ENCODE results near the gene L3MBTL1.

L3MBTL1 gene

DNA sequence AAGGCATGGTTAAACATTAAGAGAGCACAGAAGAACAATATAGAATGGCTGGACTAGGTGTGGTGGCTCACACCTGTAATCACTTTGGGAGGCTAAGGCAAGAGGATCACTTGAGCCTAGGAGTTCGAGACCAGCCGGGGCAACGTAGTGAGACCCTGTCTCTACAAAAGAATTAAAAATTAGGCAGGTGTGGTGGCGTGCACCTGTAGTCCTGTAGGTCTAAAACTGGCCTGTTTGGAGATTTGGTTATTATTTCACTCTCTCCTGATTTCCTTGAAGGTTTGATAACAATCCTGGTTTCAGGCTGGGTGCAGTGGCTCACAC lies 34.2 kb upstream of the L3MBTL1 start:
- Histone ChIP-seq H3K9me2 (replicated peaks; ENCODE audit: insufficient read depth, low read length) (no peaks in the 10 kb centered on the region), H3K4me1 (ENCODE audit: low read length) (no peaks in the 10 kb centered on the region), H4K20me1 (ENCODE audit: insufficient read depth, low read length) (no peaks in the 10 kb centered on the region), H3K4me3 (ENCODE audit: low read length) (no peak overlapping the region), H3K27ac (ENCODE audit: low read length) (no peak overlapping the region), H2AFZ (ENCODE audit: low read length) (no peak overlapping the region), H3K9me3 (replicated peaks; ENCODE audit: insufficient read depth, low read length) (no peaks in the 10 kb centered on the region), H3F3A (ENCODE audit: insufficient read depth, low read length) (0 out of 2 replicates have a peak, but pooled peaks cover 2% of the 10 kb centered on the region), H3K36me3 (replicated peaks; ENCODE audit: insufficient read depth, low read length) (no peaks in the 10 kb centered on the region), H3K9ac (ENCODE audit: low read length) (no peak overlapping the region), H3K27me3 (replicated peaks; ENCODE audit: insufficient read depth, low read length) (no peaks in the 10 kb centered on the region), H3K79me2 (ENCODE audit: low read length) (no peaks in the 10 kb centered on the region), H3K4me2 (ENCODE audit: low read depth, low read length) (no peak overlapping the region)
- DNase-seq = no peak
- TF ChIP-seq, protein P1, sequence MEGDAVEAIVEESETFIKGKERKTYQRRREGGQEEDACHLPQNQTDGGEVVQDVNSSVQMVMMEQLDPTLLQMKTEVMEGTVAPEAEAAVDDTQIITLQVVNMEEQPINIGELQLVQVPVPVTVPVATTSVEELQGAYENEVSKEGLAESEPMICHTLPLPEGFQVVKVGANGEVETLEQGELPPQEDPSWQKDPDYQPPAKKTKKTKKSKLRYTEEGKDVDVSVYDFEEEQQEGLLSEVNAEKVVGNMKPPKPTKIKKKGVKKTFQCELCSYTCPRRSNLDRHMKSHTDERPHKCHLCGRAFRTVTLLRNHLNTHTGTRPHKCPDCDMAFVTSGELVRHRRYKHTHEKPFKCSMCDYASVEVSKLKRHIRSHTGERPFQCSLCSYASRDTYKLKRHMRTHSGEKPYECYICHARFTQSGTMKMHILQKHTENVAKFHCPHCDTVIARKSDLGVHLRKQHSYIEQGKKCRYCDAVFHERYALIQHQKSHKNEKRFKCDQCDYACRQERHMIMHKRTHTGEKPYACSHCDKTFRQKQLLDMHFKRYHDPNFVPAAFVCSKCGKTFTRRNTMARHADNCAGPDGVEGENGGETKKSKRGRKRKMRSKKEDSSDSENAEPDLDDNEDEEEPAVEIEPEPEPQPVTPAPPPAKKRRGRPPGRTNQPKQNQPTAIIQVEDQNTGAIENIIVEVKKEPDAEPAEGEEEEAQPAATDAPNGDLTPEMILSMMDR (IDR thresholded peaks at IDR 0.05; ENCODE audit: low read length) = no peak

DNA sequence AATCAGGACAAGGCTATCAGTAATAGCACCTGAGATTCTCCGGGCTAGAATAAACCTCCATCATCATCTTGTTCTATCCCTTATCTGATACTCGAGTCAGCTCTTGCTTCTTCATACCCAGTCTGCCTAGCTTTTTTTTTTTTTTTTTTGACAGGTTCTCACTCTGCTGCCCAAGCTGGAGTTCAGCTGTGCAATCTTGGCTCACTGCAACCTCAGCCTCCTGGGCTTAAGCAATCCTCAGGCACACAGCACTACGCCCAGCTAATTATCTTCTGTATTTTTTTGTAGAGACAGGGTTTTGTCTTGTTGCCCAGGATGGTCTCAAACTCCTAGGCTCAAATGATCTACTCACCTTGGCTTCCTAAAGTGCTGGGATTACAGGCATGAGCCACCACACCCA lies 30.3 kb upstream of the L3MBTL1 start:
- no peaks in the 10 kb centered on the region for H3K4me1 ChIP-seq (ENCODE audit: low read length)
- H3K36me3 ChIP-seq (replicated peaks; ENCODE audit: insufficient read depth, low read length) = no peaks in the 10 kb centered on the region
- no peak for DNase-seq
- H3K9ac ChIP-seq (ENCODE audit: low read length) = no peak overlapping the region
- no peaks in the 10 kb centered on the region for H3K9me3 ChIP-seq (replicated peaks; ENCODE audit: insufficient read depth, low read length)
- H4K20me1 ChIP-seq (ENCODE audit: insufficient read depth, low read length) = no peaks in the 10 kb centered on the region
- no peaks in the 10 kb centered on the region for H3K9me2 ChIP-seq (replicated peaks; ENCODE audit: insufficient read depth, low read length)
- no peak overlapping the region for H3K4me3 ChIP-seq (ENCODE audit: low read length)
- no peak overlapping the region for H3K4me2 ChIP-seq (ENCODE audit: low read depth, low read length)
- no peak overlapping the region for H2AFZ ChIP-seq (ENCODE audit: low read length)
- H3F3A ChIP-seq (ENCODE audit: insufficient read depth, low read length) = no peaks in the 10 kb centered on the region
- TF ChIP-seq EZH2 (optimal IDR thresholded peaks at IDR 0.05; ENCODE audit: low read depth, low read length) = no peak
- TF ChIP-seq, protein P1 (IDR thresholded peaks at IDR 0.05; ENCODE audit: low read length) = no peak
- no peaks in the 10 kb centered on the region for H3K27me3 ChIP-seq (replicated peaks; ENCODE audit: insufficient read depth, low read length)
- H3K79me2 ChIP-seq (ENCODE audit: low read length) = no peaks in the 10 kb centered on the region
- no peak overlapping the region for H3K27ac ChIP-seq (ENCODE audit: low read length)

DNA sequence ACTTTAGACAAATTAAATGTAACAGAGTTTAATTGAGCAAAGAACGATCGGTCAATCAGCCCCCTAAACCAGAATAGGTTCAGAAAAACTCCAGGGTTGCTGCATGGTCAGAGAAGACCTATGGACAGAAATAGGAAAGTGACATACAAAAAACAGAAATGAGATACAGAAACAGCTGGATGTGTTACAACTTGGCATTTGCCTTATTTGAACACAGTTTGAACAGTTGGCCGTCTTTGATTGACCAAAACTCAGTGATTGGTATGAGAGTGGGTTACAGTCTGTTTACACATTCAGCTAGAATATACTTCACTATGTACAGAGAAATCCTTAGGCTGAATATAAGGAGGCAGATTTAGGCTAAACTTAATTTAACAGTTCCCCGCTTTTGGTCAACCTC lies 29.9 kb upstream of the L3MBTL1 start:
- Histone ChIP-seq H3F3A (ENCODE audit: insufficient read depth, low read length) (no peaks in the 10 kb centered on the region), H4K20me1 (ENCODE audit: insufficient read depth, low read length) (no peaks in the 10 kb centered on the region), H3K79me2 (ENCODE audit: low read length) (no peaks in the 10 kb centered on the region), H3K4me2 (ENCODE audit: low read depth, low read length) (no peak overlapping the region), H3K4me3 (ENCODE audit: low read length) (no peak overlapping the region), H3K4me1 (ENCODE audit: low read length) (no peaks in the 10 kb centered on the region), H3K36me3 (replicated peaks; ENCODE audit: insufficient read depth, low read length) (no peaks in the 10 kb centered on the region), H3K9me3 (replicated peaks; ENCODE audit: insufficient read depth, low read length) (no peaks in the 10 kb centered on the region), H2AFZ (ENCODE audit: low read length) (no peak overlapping the region), H3K9me2 (replicated peaks; ENCODE audit: insufficient read depth, low read length) (no peaks in the 10 kb centered on the region), H3K9ac (ENCODE audit: low read length) (no peak overlapping the region), H3K27me3 (replicated peaks; ENCODE audit: insufficient read depth, low read length) (no peaks in the 10 kb centered on the region), H3K27ac (ENCODE audit: low read length) (no peak overlapping the region)
- TF ChIP-seq EZH2phosphoT487 (IDR thresholded peaks at IDR 0.05; ENCODE audit: low read length) (no peak), EZH2 (optimal IDR thresholded peaks at IDR 0.05; ENCODE audit: low read depth, low read length) (no peak)
- TF ChIP-seq, protein P1 (IDR thresholded peaks at IDR 0.05; ENCODE audit: low read length) = no peak
- no peak for DNase-seq

DNA sequence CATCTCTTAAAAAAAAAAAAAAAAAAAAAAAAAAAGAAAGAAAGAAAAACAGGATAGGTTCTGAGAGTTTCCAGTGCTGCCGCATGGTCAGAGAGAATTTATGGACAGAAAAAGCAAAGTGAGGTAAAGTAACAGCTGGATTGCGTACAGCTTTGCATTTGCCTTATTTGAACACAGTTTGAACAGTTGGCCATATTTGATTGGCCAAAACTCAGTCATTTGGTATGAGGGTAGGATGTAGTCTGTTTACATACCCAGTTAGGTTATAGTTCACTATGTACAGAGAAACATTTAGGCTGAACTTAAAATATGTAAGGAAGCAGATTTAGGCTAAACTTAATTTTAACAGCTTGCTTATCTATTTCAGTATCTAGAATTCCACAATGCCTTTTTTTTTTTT lies 17.5 kb upstream of the L3MBTL1 start:
- H3K9me3 ChIP-seq (replicated peaks; ENCODE audit: insufficient read depth, low read length) = no peaks in the 10 kb centered on the region
- no peak overlapping the region for H3K27ac ChIP-seq (ENCODE audit: low read length)
- H4K20me1 ChIP-seq (ENCODE audit: insufficient read depth, low read length) = no peaks in the 10 kb centered on the region
- no peak overlapping the region for H3K4me3 ChIP-seq (ENCODE audit: low read length)
- H3K27me3 ChIP-seq (replicated peaks; ENCODE audit: insufficient read depth, low read length) = no peaks in the 10 kb centered on the region
- DNase-seq = no peak
- H3F3A ChIP-seq (ENCODE audit: insufficient read depth, low read length) = no peaks in the 10 kb centered on the region
- no peak for TF ChIP-seq EZH2phosphoT487 (IDR thresholded peaks at IDR 0.05; ENCODE audit: low read length)
- TF ChIP-seq EZH2 (optimal IDR thresholded peaks at IDR 0.05; ENCODE audit: low read depth, low read length) = no peak
- TF ChIP-seq, protein P1 (IDR thresholded peaks at IDR 0.05; ENCODE audit: low read length) = no peak
- no peaks in the 10 kb centered on the region for H3K9me2 ChIP-seq (replicated peaks; ENCODE audit: insufficient read depth, low read length)
- H3K4me2 ChIP-seq (ENCODE audit: low read depth, low read length) = no peak overlapping the region
- H3K4me1 ChIP-seq (ENCODE audit: low read length) = no peaks in the 10 kb centered on the region
- no peaks in the 10 kb centered on the region for H3K36me3 ChIP-seq (replicated peaks; ENCODE audit: insufficient read depth, low read length)
- no peak overlapping the region for H2AFZ ChIP-seq (ENCODE audit: low read length)
- H3K9ac ChIP-seq (ENCODE audit: low read length) = no peak overlapping the region
- no peaks in the 10 kb centered on the region for H3K79me2 ChIP-seq (ENCODE audit: low read length)
